Ovary (tissue), 3 donors: Measurements from ENCODE around the gene CLIC1.

ENCODE experiments used
- EP300 ChIP-seq: sonication (generic); formaldehyde crosslinking; IDR thresholded peaks from one replicate; pipeline ENCODE4 v1.6.1; 2017; ENCODE audit warnings: antibody characterized with exemption
- POLR2A ChIP-seq: fragments of 450-650 bp; IDR thresholded peaks from one replicate; pipeline ENCODE4 v1.6.1; 2017; ENCODE audit warnings: antibody characterized with exemption, mild to moderate bottlenecking, moderate library complexity
- TF ChIP-seq, protein P1 (sequence below), 3 donors: fragments of 450-650 bp in 2 of 3; fragments of 200-600 bp in 1 of 3; IDR thresholded peaks; one replicate each; pipeline versions ENCODE4 v1.5.1 to v1.8.0; 2016 to 2022; ENCODE audit warnings: antibody characterized with exemption in 3 of 3, mild to moderate bottlenecking in 1 of 3
- donor health status: DM: no; HTN: no; CAD: no.

DNA sequence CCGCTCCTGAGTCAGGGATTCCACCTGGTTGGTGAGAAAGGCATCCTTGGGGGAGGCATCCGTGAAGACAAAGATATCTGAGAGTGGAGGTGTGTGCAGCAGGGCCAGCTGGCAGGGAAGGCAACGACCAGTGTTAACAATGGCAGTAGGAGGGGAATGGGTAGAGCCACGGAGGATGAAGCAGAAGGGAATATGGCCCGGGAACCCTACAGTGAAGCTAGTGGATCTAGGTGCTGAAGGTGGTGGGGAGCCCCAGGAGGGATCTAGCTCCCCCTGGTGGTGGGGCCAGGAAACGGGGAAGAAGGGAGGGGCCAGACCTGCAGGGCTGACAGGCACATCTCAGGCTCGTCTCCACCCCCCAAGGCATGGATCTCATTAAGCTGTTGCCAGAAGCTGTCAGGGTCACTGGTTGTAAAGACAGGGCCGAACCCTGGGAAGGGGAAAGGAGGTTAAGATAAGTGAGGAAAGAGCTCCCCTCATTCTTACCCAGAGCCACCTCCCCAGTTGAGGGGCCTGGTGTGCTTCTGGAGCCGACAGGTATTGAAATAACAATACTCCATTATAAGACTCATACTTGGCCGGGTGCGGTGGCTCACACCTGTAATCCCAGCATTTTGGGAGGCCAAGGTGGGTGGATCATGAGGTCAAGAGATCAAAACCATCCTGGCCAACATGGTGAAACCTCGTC lies 33.5 kb upstream of the CLIC1 start:
- TF ChIP-seq EP300 (no peak), POLR2A (no peak)
- TF ChIP-seq, protein P1, sequence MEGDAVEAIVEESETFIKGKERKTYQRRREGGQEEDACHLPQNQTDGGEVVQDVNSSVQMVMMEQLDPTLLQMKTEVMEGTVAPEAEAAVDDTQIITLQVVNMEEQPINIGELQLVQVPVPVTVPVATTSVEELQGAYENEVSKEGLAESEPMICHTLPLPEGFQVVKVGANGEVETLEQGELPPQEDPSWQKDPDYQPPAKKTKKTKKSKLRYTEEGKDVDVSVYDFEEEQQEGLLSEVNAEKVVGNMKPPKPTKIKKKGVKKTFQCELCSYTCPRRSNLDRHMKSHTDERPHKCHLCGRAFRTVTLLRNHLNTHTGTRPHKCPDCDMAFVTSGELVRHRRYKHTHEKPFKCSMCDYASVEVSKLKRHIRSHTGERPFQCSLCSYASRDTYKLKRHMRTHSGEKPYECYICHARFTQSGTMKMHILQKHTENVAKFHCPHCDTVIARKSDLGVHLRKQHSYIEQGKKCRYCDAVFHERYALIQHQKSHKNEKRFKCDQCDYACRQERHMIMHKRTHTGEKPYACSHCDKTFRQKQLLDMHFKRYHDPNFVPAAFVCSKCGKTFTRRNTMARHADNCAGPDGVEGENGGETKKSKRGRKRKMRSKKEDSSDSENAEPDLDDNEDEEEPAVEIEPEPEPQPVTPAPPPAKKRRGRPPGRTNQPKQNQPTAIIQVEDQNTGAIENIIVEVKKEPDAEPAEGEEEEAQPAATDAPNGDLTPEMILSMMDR (IDR thresholded peaks at IDR 0.05): no peak
